Neutrophil (primary cell): Measurements from ENCODE around the gene CCDC7.
"Not testable (repeated sequence)": the region's sequence is repeated elsewhere in the genome, so short reads cannot be mapped to it uniquely, and the experiment has no call there.

ENCODE experiments used
- H3K27ac ChIP-seq: fragments of 200-600 bp; sonication (generic); 2 replicates; pipeline ENCODE4 v1.5.1; 2016; ENCODE audit warnings: mild to moderate bottlenecking, moderate library complexity
- H3K27me3 ChIP-seq: fragments of 200-600 bp; sonication (generic); 2 replicates; pipeline ENCODE4 v1.6.0; 2016; ENCODE audit warnings: mild to moderate bottlenecking
- H3K36me3 ChIP-seq: fragments of 200-600 bp; sonication (generic); 2 replicates; pipeline ENCODE4 v1.5.1; 2017
- H3K4me1 ChIP-seq, 2 experiments: fragments of 200-600 bp in 1 of 2; sonication (generic) in 1 of 2; 1 replicate in 1 of 2; 2 replicates in 1 of 2; pipeline versions ENCODE4 v1.5.1 to v1.6.1; 2013 to 2016; ENCODE audit warnings: low read depth in 1 of 2, low read length in 1 of 2, mild to moderate bottlenecking in 1 of 2, moderate library complexity in 1 of 2; ENCODE audit not compliant: control insufficient read depth in 1 of 2, insufficient read depth in 1 of 2
- H3K4me3 ChIP-seq, 2 experiments: fragments of 200-600 bp in 1 of 2; sonication (generic) in 1 of 2; 1 replicate in 1 of 2; 2 replicates in 1 of 2; pipeline ENCODE4 v1.5.1; 2013 to 2016; ENCODE audit warnings: low read depth in 1 of 2, low read length in 1 of 2, mild to moderate bottlenecking in 1 of 2, moderate library complexity in 1 of 2
- H3K9me3 ChIP-seq: fragments of 200-600 bp; sonication (generic); 2 replicates; pipeline ENCODE4 v1.5.1; 2016
- TF ChIP-seq, protein P1 (sequence below): fragments of 200-600 bp; sonication (generic); IDR thresholded peaks from 2 replicates; pipeline ENCODE4 v1.5.1; 2016; ENCODE audit warnings: antibody characterized with exemption

The CCDC7 gene

GRCh38 chr10:32477499-32477898, 31.6 kb downstream of the CCDC7 start:
- H3K4me3 ChIP-seq, result no peak overlapping the region
- peaks cover 5% of the 10 kb centered on the region for H3K36me3 ChIP-seq
- no peaks in the 10 kb centered on the region for H3K27me3 ChIP-seq
- TF ChIP-seq, protein P1, sequence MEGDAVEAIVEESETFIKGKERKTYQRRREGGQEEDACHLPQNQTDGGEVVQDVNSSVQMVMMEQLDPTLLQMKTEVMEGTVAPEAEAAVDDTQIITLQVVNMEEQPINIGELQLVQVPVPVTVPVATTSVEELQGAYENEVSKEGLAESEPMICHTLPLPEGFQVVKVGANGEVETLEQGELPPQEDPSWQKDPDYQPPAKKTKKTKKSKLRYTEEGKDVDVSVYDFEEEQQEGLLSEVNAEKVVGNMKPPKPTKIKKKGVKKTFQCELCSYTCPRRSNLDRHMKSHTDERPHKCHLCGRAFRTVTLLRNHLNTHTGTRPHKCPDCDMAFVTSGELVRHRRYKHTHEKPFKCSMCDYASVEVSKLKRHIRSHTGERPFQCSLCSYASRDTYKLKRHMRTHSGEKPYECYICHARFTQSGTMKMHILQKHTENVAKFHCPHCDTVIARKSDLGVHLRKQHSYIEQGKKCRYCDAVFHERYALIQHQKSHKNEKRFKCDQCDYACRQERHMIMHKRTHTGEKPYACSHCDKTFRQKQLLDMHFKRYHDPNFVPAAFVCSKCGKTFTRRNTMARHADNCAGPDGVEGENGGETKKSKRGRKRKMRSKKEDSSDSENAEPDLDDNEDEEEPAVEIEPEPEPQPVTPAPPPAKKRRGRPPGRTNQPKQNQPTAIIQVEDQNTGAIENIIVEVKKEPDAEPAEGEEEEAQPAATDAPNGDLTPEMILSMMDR, result no peak
- no peaks in the 10 kb centered on the region for H3K4me1 ChIP-seq
- H3K9me3 ChIP-seq, result no peaks in the 10 kb centered on the region
- H3K27ac ChIP-seq, result no peak overlapping the region

GRCh38 chr10:32481606-32482005, 35.7 kb downstream of the CCDC7 start:
- TF ChIP-seq, protein P1, result no peak

DNA sequence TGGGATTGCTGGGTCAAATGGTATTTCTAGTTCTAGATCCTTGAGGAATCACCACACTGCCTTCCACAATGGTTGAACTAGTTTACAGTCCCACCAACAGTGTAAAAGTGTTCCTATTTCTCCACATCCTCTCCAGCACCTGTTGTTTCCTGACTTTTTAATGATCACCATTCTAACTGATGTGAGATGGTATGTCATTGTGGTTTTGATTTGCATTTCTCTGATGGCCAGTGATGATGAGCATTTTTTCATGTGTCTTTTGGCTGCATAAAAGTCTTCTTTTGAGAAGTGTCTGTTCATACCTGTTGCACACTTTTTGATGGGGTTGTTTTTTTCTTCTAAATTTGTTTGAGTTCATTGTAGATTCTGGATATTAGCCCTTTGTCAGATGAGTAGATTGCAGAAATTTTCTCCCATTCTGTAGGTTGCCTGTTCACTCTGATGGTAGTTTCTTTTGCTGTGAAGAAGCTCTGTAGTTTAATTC, 37.1 kb downstream of the CCDC7 start:
- H3K9me3 ChIP-seq, H3K36me3 ChIP-seq, H3K27ac ChIP-seq, H3K27me3 ChIP-seq, H3K4me3 ChIP-seq, H3K4me1 ChIP-seq: not testable (repeated sequence)

More at GRCh38 chr10:32481606-32482005, 35.7 kb downstream of the CCDC7 start:
- H3K36me3 ChIP-seq, result no peaks in the 10 kb centered on the region
- no peaks in the 10 kb centered on the region for H3K27me3 ChIP-seq
- no peaks in the 10 kb centered on the region for H3K4me1 ChIP-seq
- no peak overlapping the region for H3K4me3 ChIP-seq
- no peaks in the 10 kb centered on the region for H3K9me3 ChIP-seq
- no peak overlapping the region for H3K27ac ChIP-seq

DNA sequence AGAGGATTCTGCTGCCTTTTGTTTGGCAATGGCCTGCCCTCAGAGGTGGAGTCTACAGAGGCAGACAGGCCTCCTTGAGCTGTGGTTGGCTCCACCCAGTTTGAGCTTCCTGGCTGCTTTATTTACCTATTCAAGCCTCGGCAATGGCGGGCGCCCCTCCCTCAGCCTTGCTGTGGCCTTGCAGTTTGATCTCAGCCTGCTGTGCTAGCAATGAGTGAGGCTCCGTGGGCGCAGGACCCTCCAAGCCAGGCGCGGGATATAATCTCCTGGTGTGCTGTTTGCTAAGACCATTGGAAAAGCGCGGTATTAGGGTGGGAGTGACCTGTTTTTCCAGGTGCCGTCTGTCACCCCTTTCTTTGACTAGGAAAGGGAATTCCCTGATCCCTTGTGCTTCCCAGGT, 42.1 kb downstream of the CCDC7 start:
- H3K36me3 ChIP-seq, H3K27ac ChIP-seq, H3K9me3 ChIP-seq, H3K27me3 ChIP-seq, H3K4me3 ChIP-seq, H3K4me1 ChIP-seq: not testable (repeated sequence)

DNA sequence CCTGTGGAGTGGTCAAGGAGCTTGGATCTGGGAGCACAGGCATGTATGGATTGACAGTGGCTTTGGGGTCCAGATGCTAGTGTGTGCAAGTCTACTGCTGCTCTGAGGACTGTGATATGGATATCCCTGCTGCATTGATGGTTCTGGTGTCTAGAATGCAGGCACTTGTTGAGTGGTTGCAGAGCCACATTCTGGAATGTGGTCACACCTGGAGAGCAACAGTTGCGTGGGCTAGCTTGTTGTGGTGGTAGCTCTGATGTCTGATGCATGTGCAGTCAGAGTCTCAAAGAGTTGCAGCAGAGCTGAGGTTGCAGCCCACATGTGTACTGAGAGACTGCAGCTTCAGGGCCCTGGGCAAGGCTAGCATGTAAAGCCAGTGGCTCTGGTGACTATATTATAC, 43.2 kb downstream of the CCDC7 start:
- Histone ChIP-seq H3K27ac (no peak overlapping the region), H3K4me3 (no peak overlapping the region), H3K36me3 (peaks cover 4% of the 10 kb centered on the region)

GRCh38 chr10:32489901-32490300, 44.0 kb downstream of the CCDC7 start:
- no peaks in the 10 kb centered on the region for H3K4me1 ChIP-seq
- peaks cover 4% of the 10 kb centered on the region for H3K36me3 ChIP-seq
- H3K9me3 ChIP-seq, result no peaks in the 10 kb centered on the region
- TF ChIP-seq, protein P1, result no peak
- H3K4me3 ChIP-seq, result no peak overlapping the region
- H3K27ac ChIP-seq, result no peak overlapping the region
- no peaks in the 10 kb centered on the region for H3K27me3 ChIP-seq

More for the DNA sequence above, 43.2 kb downstream of the CCDC7 start:
- TF ChIP-seq, protein P1, result no peak
- H3K9me3 ChIP-seq, result no peaks in the 10 kb centered on the region
- H3K27me3 ChIP-seq, result no peaks in the 10 kb centered on the region
- H3K4me1 ChIP-seq, result no peaks in the 10 kb centered on the region

DNA sequence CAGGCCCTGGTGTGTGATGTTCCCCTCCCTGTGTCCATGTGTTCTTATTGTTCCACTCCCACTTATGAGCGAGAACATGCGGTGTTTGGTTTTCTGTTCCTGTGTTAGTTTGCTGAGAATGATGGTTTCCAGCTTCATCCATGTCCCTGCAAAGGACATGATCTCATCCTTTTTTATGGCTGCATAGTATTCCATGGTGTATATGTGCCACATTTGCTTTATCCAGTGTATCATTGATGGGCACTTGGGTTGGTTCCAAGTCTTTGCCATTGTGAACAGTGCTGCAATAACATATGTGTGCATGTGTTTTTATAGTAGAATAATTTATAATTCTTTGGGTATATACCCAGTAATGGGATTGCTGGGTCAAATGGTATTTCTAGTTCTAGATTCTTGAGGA, 48.6 kb downstream of the CCDC7 start:
- not testable (repeated sequence) for H3K9me3 ChIP-seq, H3K27ac ChIP-seq, H3K4me3 ChIP-seq

GRCh38 chr10:32500136-32500535, 54.2 kb downstream of the CCDC7 start:
- not testable (repeated sequence) for H3K4me1 ChIP-seq, H3K36me3 ChIP-seq, H3K27ac ChIP-seq, H3K4me3 ChIP-seq, H3K27me3 ChIP-seq, H3K9me3 ChIP-seq

More for the DNA sequence above, 48.6 kb downstream of the CCDC7 start:
- not testable (repeated sequence) for H3K27me3 ChIP-seq, H3K36me3 ChIP-seq, H3K4me1 ChIP-seq
